GM19463 (cell line): Measurements from ENCODE around the gene UMAD1.
"Not testable (repeated sequence)": the region's sequence is repeated elsewhere in the genome, so short reads cannot be mapped to it uniquely, and the experiment has no call there.

ENCODE experiments used
- ATAC-seq: cut with Tn5 transposase; IDR thresholded peaks from one replicate; pipeline ENCODE4 v1.9.1; 2021; ENCODE audit warnings: mild to moderate bottlenecking, moderate library complexity; ENCODE audit not compliant: unreplicated experiment

UMAD1 gene

GRCh38 chr7:7792056-7792455, 151.5 kb downstream of the UMAD1 start:
- no peak for ATAC-seq

DNA sequence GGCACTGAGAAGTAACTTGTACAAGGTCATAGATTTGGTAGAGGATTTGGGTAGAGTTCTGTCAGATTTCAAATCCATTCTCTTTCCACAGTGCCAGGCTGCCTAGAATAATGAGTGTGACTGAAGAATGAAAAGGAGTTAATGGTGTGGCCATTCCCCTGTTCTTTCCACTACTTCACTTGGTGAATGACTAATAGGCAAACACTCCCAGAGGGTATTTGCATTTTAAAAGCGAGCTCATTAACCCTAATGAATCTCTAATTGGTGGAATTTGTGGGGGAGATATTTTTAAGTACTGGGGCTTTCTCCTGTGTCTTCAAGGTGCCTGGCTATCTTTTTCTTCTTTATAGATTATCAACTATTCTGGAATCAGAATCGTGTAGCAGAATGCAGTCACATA, 152.7 kb downstream of the UMAD1 start:
- ATAC-seq = no peak

DNA sequence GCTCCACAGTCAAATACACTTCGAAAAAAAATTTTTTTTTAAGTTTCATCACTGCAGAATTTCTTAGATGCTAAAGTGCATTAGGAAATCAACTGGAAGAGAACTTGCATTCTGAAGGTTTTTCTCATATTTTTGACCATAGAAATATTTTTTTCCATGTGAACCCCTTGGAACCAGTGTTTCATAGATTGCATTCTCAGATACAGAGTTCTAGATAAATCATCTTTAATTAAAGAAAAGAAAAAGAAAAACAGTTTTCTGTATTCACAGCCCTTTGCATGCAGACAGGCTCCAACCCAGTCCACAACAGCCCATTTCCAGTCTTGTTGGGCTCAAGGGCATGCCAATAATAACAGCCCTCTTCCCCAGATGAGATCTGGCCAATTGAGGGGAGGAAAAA, 153.4 kb downstream of the UMAD1 start:
- ATAC-seq = no peak

- no peak for ATAC-seq
Measured at GRCh38 chr7:7795203-7795602, 154.7 kb downstream of the UMAD1 start.

GRCh38 chr7:7795630-7796121, 155.1 kb downstream of the UMAD1 start:
- no peak for ATAC-seq

GRCh38 chr7:7798510-7798909, 158.0 kb downstream of the UMAD1 start:
- ATAC-seq = peak; percentile 91

- no peak for ATAC-seq
Measured at GRCh38 chr7:7799138-7799537, 158.6 kb downstream of the UMAD1 start.

DNA sequence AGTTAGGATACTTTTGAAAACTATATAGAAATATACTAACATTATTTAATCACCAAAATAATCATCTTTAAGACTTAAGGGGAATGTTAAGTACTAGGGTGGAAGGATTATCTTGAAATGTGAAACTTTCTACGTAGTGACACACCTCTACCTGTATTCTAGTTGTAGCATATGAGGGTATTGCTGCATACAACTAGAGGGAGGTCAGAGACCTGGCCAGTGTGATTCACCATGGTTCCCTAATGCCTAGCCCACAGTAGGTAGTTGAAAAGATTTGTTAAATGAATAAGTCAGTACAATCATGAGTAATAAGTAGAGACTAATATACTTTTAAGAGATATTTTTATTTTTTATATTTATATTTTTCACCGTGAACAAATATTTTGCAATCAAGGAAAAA, 162.0 kb downstream of the UMAD1 start:
- no peak for ATAC-seq

DNA sequence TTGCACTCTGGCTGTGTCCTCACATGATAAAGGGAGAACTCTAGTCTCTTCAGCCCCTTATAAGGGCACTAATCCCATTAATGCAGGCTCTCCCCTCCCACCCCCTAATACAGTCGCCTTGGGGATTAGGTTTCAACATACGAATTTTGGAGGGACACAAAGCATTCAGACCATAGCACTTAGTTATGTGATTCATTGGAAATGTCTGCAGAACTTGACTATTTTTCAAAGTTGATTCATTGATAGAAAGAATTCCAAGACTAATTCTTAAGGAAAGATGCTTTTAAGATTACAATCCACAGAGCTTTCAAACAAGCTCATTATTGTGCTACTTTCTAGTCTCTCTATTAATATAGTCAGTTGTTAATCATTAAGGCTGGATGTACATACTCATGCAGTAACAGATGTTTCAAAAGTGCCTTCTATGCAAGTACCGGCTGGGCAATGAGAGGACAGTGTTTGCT, 163.2 kb downstream of the UMAD1 start:
- peak; percentile 62 for ATAC-seq

- ATAC-seq = not testable (repeated sequence)
Measured at GRCh38 chr7:7804822-7805221, 164.3 kb downstream of the UMAD1 start.

GRCh38 chr7:7805511-7806153, 165.1 kb downstream of the UMAD1 start:
- no peak for ATAC-seq

DNA sequence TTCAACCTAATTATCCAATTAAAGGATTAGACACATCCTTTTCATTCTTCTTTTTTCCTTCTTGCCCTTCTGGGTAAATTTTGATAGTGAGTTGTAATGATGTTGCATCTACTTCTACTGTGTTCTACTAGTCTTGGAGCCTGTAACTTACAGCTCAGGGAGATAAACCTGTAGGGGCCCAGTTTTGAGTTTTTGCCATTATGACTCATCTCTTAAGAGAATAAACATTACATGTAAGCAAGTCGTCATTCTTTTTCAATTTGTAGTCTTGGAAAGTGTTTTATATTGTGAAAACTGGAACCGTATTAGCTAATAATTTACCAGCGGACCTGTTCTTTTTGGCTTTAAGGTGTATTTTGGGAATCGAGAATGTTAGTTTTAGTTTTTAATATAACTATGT, 167.6 kb downstream of the UMAD1 start:
- ATAC-seq = no peak

DNA sequence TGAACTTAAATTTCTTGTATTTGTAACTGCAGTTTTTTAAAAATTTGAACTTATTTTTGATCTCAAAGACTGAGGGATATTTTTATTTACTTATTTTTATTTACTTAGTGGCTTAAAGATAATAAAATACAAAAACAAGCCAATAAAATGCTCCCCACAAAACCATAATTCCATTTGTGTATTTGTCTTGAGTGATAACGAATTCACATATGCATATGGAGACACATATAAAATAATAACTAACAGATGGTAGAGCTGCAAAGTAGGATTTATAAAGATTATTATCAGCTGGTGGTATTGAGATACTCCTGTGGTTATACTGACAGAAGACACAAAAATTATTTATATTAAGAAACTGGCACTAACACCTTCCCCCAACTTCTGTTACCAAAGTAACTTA, 168.1 kb downstream of the UMAD1 start:
- ATAC-seq = no peak

- ATAC-seq = no peak
Measured at GRCh38 chr7:7810380-7810779, 169.8 kb downstream of the UMAD1 start.

GRCh38 chr7:7810826-7811225, 170.3 kb downstream of the UMAD1 start:
- ATAC-seq = no peak

GRCh38 chr7:7812112-7812511, 171.6 kb downstream of the UMAD1 start:
- ATAC-seq = no peak

DNA sequence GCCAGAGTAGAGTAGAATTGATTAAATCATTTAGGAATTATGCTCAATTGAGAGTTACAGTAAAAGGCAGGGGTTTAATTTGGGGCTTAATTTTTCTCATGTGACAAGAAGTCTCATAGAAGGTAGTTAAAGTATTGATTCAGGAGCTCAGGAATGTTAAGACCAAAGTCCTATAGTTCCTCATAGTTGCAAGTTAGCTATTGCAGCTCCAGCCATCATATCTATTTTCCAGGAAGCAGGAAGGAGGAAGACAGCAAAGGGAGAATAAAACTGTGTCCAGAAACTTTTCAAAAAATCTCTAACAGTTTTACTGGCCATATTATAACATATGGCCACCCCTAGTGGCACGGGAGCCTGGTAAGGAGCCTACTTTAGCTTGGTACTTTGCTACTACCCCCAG, 174.8 kb downstream of the UMAD1 start:
- ATAC-seq = no peak

DNA sequence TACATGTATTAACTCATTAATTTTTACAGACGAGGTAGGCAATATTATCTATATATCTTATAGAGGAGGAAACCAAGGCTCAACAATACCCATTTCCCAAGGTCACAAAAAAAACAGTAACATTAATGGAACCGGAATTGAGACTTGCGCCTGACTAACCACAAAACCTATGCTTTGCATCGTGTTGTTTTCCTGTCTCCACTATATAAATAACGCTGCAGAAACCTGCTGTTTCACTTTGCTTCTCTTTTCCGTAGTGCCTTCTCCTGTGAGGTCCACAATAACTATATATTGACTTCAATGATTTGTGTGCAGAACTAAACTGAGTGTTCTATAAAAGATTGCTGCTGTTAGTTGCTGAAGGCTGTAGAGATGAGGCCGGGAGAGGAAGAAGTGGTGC, 175.5 kb downstream of the UMAD1 start:
- ATAC-seq = peak; percentile 24

GRCh38 chr7:7816816-7817536, 176.4 kb downstream of the UMAD1 start:
- peak; percentile 25 for ATAC-seq

GRCh38 chr7:7817748-7818147, 177.2 kb downstream of the UMAD1 start:
- no peak for ATAC-seq

- ATAC-seq = not testable (repeated sequence)
Measured at GRCh38 chr7:7818179-7818578, 177.6 kb downstream of the UMAD1 start.
